HUES48 (cell line): ENCODE results near the gene CFL2.

Experiments used
- H3K27ac ChIP-seq: one replicate; pipeline ENCODE4 v1.7.0; 2013; ENCODE audit warnings: low read depth, low read length, inconsistent platforms
- H3K27me3 ChIP-seq: 2 replicates; pipeline ENCODE4 v1.6.1; 2013; ENCODE audit warnings: mild to moderate bottlenecking, low read length; ENCODE audit not compliant: control insufficient read depth, insufficient read depth
- H3K36me3 ChIP-seq: 2 replicates; pipeline ENCODE4 v1.6.1; 2013; ENCODE audit warnings: low read length; ENCODE audit not compliant: control insufficient read depth, insufficient read depth
- H3K4me1 ChIP-seq: 2 replicates; pipeline ENCODE4 v1.6.1; 2013; ENCODE audit warnings: mild to moderate bottlenecking, low read length; ENCODE audit not compliant: control insufficient read depth, insufficient read depth
- H3K4me3 ChIP-seq: 2 replicates; pipeline ENCODE4 v1.5.1; 2013; ENCODE audit warnings: mild to moderate bottlenecking, low read depth, low read length
- H3K9ac ChIP-seq: 2 replicates; pipeline ENCODE4 v1.6.1; 2013; ENCODE audit warnings: mild to moderate bottlenecking, low read depth, low read length, moderate library complexity
- H3K9me3 ChIP-seq: 2 replicates; pipeline ENCODE4 v1.6.1; 2013; ENCODE audit warnings: low read length; ENCODE audit not compliant: control insufficient read depth, insufficient read depth

CFL2 gene

DNA sequence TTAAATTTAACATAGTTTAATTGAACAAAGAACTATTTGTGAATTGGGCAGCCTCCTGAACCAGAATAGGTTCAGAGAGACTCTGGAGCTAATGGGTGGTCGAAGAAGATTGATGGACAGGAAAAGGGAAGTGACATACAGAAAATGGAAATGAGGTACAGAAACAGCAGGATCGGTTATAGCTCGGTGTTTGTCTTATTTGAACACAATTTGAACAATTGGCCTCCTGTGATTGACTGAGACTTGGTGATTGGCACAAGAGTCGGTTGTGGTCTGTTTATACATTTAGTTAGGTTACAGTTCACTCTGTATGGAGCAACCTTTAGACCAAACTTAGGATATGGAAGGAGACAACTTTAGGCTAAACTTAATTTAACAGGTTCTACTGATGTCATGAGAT, 18.4 kb upstream of the CFL2 start:
- no peaks in the 10 kb centered on the region for H3K9me3 ChIP-seq
- no peak overlapping the region for H3K9ac ChIP-seq
- H3K4me1 ChIP-seq, result no peaks in the 10 kb centered on the region
- no peak overlapping the region for H3K27ac ChIP-seq
- H3K27me3 ChIP-seq, result no peaks in the 10 kb centered on the region
- no peaks in the 10 kb centered on the region for H3K36me3 ChIP-seq
- no peak overlapping the region for H3K4me3 ChIP-seq

DNA sequence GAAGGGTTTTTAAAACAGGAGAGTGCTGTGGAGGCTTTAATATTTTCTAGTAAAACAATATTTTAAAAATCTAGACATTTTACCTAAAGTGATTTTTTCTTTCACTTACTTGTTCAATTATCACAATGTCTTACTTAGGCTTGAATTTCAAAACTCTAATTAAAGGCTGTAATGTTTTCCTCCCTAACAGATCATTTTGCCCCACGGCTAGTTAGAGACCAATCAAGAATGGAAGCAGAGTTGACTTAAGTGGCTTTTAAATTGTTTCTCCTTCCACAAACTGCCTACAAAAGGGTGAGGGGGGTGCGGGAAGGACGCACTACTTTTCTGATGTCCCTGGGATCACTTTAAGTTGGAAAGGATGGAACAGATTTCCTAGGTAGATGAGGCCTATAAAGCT, 9.5 kb upstream of the CFL2 start:
- Histone ChIP-seq H3K9ac (no peak overlapping the region), H3K36me3 (no peaks in the 10 kb centered on the region), H3K27ac (no peak overlapping the region), H3K4me3 (no peak overlapping the region), H3K27me3 (no peaks in the 10 kb centered on the region), H3K9me3 (no peaks in the 10 kb centered on the region), H3K4me1 (peaks cover 6% of the 10 kb centered on the region; the same call in 1 of the 2 replicates)

DNA sequence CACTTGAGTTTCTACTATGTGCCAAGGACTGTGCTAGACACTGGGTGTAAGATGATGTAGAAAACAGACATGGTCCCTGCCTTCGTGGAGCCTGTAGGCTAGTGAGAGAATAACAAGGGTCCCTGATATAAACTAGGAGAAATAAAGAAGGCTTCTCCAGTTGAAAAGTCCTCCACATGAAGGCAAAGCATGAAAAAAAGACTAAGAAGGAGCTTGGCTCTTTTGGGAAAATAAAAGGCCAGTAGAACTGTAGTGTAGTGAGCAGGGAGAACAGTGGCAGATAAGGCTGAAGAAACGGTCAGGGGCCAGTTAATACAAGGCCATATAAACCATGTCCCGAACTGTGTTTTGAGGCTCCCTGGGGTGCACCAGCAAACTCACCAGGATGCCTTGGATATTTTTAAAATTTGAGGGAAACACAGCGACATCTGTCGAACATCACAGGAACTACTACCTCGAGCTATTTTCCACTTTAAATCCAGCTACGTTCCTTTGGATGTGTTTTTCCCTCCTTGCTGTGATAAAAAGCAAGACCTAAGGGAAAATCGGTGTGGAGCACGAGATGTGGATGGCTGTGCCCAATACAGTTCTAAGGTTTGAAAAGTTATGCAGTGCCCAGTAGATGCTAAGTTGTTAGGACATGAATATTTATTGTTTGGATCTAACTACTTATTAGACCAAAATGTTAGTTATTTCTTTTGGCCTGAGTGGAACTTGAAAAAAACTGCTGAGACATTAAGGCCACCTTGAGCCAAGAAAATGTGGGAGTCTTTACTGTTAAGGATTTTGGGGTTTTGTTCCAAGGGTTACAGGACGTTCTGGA, 8.5 kb upstream of the CFL2 start:
- Histone ChIP-seq H3K4me3 (no peak overlapping the region), H3K9ac (no peak overlapping the region), H3K36me3 (no peaks in the 10 kb centered on the region), H3K4me1 (peaks cover 6% of the 10 kb centered on the region; the same call in 1 of the 2 replicates), H3K9me3 (no peaks in the 10 kb centered on the region), H3K27me3 (no peaks in the 10 kb centered on the region), H3K27ac (peak overlapping the region; percentile 22)

- Histone ChIP-seq H3K9me3 (no peaks in the 10 kb centered on the region), H3K36me3 (no peaks in the 10 kb centered on the region), H3K27ac (no peak overlapping the region), H3K4me1 (peaks cover 6% of the 10 kb centered on the region; the same call in 1 of the 2 replicates), H3K9ac (no peak overlapping the region), H3K4me3 (no peak overlapping the region), H3K27me3 (no peaks in the 10 kb centered on the region)
Measured at GRCh38 chr14:34721129-34721528, 6.7 kb upstream of the CFL2 start.

DNA sequence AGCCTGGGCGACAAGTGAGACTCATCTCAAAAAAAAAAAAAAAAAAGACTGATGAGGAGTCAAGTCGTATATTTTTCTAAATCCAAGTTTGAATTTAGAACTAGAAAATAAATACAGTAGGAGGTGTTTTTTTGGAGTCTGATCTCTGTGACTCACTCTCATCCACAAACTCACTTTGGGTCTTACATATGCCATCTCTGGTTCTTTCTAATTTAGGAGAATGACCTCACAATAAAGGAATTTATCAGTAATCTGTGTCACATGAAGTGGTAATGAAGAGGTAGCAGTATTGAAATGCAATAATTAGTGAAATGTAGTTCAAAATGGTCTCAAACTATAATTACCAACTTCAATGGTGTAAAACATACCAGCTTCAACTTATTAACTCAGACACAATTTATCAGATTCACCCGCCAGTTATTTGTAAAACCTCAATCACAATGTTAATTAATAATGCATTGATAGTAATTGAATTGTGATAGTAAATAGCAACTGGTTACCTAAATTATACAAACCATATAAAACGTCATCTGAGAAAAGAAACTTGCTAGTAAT, 4.4 kb upstream of the CFL2 start:
- Histone ChIP-seq H3K4me3 (no peak overlapping the region), H3K27ac (no peak overlapping the region), H3K27me3 (peaks cover 8% of the 10 kb centered on the region), H3K4me1 (peaks cover 11% of the 10 kb centered on the region; the same call in 1 of the 2 replicates), H3K9ac (no peak overlapping the region), H3K9me3 (no peaks in the 10 kb centered on the region), H3K36me3 (no peaks in the 10 kb centered on the region)

DNA sequence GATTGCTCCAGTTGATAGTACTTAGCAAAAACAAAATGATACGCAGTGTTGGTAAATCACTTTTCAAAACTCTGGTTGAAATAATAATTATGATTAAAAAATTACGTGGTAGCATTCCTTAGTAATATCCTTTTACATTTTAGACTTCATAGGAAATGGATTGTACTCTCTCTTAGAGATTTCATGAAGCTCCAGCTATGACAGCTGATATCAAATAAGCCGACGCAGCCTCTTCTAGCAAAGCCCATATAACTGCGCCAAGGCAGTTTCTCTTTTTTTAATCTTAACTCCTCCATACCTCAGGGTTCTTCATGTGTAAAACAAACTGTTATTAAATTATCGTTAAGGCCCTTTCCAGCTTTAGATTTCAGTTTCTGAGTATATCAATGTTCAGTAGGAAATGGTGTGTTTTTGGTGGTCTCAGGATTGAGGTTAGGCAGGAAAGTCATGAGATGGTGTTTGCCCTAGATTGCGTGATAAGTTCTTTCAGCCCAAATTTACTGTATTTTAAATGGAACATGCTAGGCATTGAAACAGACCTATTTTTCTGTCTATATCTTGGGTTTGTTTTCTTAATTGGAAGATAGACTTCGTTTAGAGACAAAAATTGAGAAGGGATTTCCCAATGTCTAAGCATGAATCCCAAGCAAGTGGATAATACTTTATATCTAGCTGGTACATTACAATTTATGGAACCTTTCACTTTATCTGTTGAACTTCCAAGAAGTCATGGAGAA, 902 bp upstream of the CFL2 start:
- Histone ChIP-seq H3K9ac (no peak overlapping the region), H3K9me3 (no peaks in the 10 kb centered on the region), H3K4me3 (peak overlapping the region; percentile 88), H3K27me3 (peaks cover 8% of the 10 kb centered on the region), H3K36me3 (peaks cover 21% of the 10 kb centered on the region), H3K4me1 (0 out of 2 replicates have a peak, but pooled peaks cover 11% of the 10 kb centered on the region), H3K27ac (no peak overlapping the region)

DNA sequence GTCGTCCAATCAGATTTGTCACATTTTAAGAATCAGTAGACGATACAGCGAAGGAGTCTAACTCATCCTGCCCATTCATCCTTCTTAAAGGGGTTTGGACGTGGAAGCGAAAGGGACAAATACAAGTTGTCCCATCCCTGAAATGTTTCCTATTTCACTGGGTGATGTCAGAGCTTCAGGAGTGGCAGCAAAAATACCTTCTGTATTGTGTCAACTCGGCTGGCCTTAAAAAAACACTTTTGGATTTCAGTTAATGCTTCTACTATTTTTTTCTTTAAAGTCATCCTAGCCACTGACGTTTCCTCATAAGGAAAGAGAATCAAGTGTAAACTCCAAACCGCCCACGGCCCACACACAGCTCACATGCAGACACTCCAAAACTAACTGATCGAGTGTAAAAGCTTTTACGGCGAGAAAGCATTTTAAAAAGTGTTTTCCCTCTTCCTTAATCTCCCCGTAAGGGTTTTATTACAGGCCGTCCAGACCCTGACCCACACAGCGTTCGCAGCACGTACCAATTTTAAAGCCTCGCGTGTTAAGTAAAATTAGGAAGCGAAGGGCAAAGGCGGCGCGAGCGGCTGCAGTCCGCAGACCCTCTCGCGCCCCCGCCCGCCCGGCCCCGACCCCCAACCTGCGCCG, 593 bp downstream of the CFL2 start:
- Histone ChIP-seq H3K9me3 (no peaks in the 10 kb centered on the region), H3K27me3 (peaks cover 8% of the 10 kb centered on the region), H3K4me3 (peak overlapping the region; percentile 88), H3K27ac (peak overlapping the region; percentile 90), H3K9ac (peak overlapping the region; percentile 86), H3K4me1 (0 out of 2 replicates have a peak, but pooled peaks cover 11% of the 10 kb centered on the region), H3K36me3 (peaks cover 21% of the 10 kb centered on the region)

DNA sequence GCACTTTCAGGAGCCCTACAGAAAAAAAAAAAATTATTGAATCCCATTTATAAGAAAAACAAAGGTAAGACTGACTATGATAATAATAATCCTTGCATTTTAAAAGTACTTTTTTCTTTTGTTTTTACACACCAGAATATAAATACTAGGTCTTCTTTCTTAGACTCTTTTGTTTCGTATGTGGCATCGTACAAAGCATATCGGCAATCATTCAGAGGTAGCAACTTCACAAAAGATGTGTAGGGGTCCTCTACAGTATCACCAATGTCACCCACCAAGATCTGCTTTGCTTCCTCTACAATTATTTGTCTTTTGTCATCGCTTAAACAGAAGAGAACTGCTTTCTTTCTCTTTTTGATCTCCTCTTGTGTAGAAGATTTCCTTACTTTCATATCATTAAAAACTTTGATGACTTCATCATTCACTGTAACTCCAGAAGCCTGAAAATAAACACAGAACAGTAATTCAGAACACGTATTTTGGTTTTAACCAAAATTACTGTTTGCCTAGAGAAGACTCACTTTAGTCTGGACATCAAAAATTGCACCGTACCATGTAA, 1.2 kb downstream of the CFL2 start:
- Histone ChIP-seq H3K4me1 (0 out of 2 replicates have a peak, but pooled peaks cover 11% of the 10 kb centered on the region), H3K4me3 (peak overlapping the region; percentile 88), H3K27me3 (peaks cover 8% of the 10 kb centered on the region), H3K27ac (peak overlapping the region; percentile 90), H3K36me3 (peaks cover 21% of the 10 kb centered on the region), H3K9ac (peak overlapping the region; percentile 86), H3K9me3 (no peaks in the 10 kb centered on the region)

- no peak overlapping the region for H3K4me3 ChIP-seq
Measured at GRCh38 chr14:34711796-34712712, 2.3 kb downstream of the CFL2 start.

GRCh38 chr14:34711169-34711568, 3.2 kb downstream of the CFL2 start:
- Histone ChIP-seq H3K9ac (no peak overlapping the region), H3K27me3 (peaks cover 8% of the 10 kb centered on the region), H3K27ac (no peak overlapping the region), H3K36me3 (peaks cover 21% of the 10 kb centered on the region), H3K4me1 (0 out of 2 replicates have a peak, but pooled peaks cover 11% of the 10 kb centered on the region), H3K9me3 (no peaks in the 10 kb centered on the region), H3K4me3 (no peak overlapping the region)

More at GRCh38 chr14:34711796-34712712, 2.3 kb downstream of the CFL2 start:
- peaks cover 8% of the 10 kb centered on the region for H3K27me3 ChIP-seq
- no peak overlapping the region for H3K27ac ChIP-seq
- no peak overlapping the region for H3K9ac ChIP-seq
- H3K4me1 ChIP-seq, result 0 out of 2 replicates have a peak, but pooled peaks cover 11% of the 10 kb centered on the region
- H3K36me3 ChIP-seq, result peaks cover 21% of the 10 kb centered on the region
- no peaks in the 10 kb centered on the region for H3K9me3 ChIP-seq
